Aorta (tissue), 5 donors: ENCODE measurements around the gene FBXL2. TPM values are rescaled to one million over a fixed set of nuclear protein-coding genes. Genes with fewer than 3 reads are reported as not detected.

Experiments used
- ATAC-seq: fragments of 200-7000 bp; cut with Tn5 transposase; one replicate; pipeline ENCODE4 v1.9.1; 2022; ENCODE audit warnings: moderate library complexity; ENCODE audit not compliant: low FRiP score
- DNase-seq, 2 donors: peaks; one replicate each; pipeline ENCODE4 v3.0.0-alpha.2; 2020
- H3K27ac ChIP-seq, 2 donors: one replicate each; pipeline ENCODE4 v1.5.1; 2013; ENCODE audit warnings: low read length in 2 of 2, mild to moderate bottlenecking in 2 of 2, moderate library complexity in 2 of 2, control low read depth in 1 of 2, inconsistent platforms in 1 of 2, low read depth in 1 of 2
- H3K27me3 ChIP-seq, 2 donors: one replicate each; pipeline ENCODE4 v1.6.1; 2013; ENCODE audit warnings: control low read depth in 1 of 2, low read length in 1 of 2, mild to moderate bottlenecking in 1 of 2, moderate library complexity in 1 of 2; ENCODE audit not compliant: insufficient read depth in 2 of 2, control insufficient read depth in 1 of 2
- H3K36me3 ChIP-seq, 2 donors: one replicate each; pipeline ENCODE4 v1.6.1; 2013; ENCODE audit warnings: control low read depth in 1 of 2, low read length in 1 of 2, mild to moderate bottlenecking in 1 of 2; ENCODE audit not compliant: insufficient read depth in 2 of 2, control insufficient read depth in 1 of 2
- H3K4me1 ChIP-seq, 2 donors: one replicate each; pipeline ENCODE4 v1.6.1; 2013; ENCODE audit warnings: low read length in 2 of 2, control low read depth in 1 of 2, mild to moderate bottlenecking in 1 of 2, moderate library complexity in 1 of 2; ENCODE audit not compliant: insufficient read depth in 2 of 2, control insufficient read depth in 1 of 2
- H3K4me3 ChIP-seq, 2 donors: one replicate each; pipeline ENCODE4 v1.5.1; 2013; ENCODE audit warnings: low read length in 2 of 2, control low read depth in 1 of 2, mild to moderate bottlenecking in 1 of 2
- H3K9me3 ChIP-seq: one replicate; pipeline ENCODE4 v1.6.1; 2013; ENCODE audit warnings: mild to moderate bottlenecking, low read length; ENCODE audit not compliant: control insufficient read depth
- WGBS, 2 donors: extraction: QIAGEN DNeasy Blood & Tissue Kit; methylation state at CpG; one replicate each; pipeline ENCODE4 v1.1.7; 2013; 5-methylcytosine and 5-hydroxymethylcytosine counted together
- intact Hi-C, 2 donors: fragments of 100-400 bp; cut with DNase I; formaldehyde crosslinking; loops; one replicate each; pipeline versions ENCODE4 v1.14.2 to v1.15.0; 2022
- polyA plus RNA-seq, 2 donors: library from polyadenylated mRNA; stranded (reverse); fragments of 200-250 nt; gene quantifications; one replicate each; pipeline ENCODE4 v1.2.3, GENCODE V29; 2013
- total RNA-seq, 2 donors: library from RNA; stranded (reverse); fragmentation: NEBNext Ultra II Directional; extraction: Animal tissue kit (Norgen Biotek cat#: 25700); gene quantifications; one replicate each; pipeline ENCODE4 v1.2.1, GENCODE V29; 2021
- donor health status: healthy with polysubstance abuse.
- donor health status: Bipolar disorder and iron deficiency.
- donor health status: DM: no; HTN: no; CAD: no.
- donor health status: DM: no; HTN: no; CAD: no.
- donor health status: DM: yes; HTN: yes; CAD: no.

Gene FBXL2
- total and polyA plus RNA-seq, 4 donors = 8.0 to 23.8 (median 15.8) TPM

DNA sequence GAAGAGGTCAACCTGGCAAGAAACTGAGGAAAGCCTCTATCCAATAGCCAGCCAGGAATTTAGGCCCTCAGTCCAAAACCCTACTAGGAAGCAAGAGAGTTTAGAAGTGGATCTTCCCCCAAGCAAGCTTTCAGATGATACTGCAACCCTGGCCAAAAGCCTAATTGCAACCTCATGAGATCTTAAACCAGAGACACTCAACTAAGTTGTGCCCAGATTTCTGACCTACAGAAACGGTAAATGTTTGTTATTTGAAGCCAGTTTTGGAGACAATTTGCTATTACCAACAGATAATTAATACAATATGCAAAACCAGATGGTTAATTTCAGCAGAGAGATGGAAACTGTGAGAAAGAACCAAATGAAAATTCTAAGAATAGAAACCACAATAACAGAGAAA, 37.0 kb upstream of the FBXL2 start:
- intact Hi-C loops = no loop called here
- DNase-seq = no peak
- H3K36me3 ChIP-seq = no peaks in the 10 kb centered on the region
- WGBS, 2 donors = 57 to 58% methylated on average over 1 of the region's 1 CpG
- H3K4me1 ChIP-seq = no peaks in the 10 kb centered on the region
- H3K27ac ChIP-seq = no peak overlapping the region
- H3K27me3 ChIP-seq = no peaks in the 10 kb centered on the region
- no peak overlapping the region for H3K4me3 ChIP-seq
- peaks cover 2% of the 10 kb centered on the region for H3K9me3 ChIP-seq
- no peak for ATAC-seq

DNA sequence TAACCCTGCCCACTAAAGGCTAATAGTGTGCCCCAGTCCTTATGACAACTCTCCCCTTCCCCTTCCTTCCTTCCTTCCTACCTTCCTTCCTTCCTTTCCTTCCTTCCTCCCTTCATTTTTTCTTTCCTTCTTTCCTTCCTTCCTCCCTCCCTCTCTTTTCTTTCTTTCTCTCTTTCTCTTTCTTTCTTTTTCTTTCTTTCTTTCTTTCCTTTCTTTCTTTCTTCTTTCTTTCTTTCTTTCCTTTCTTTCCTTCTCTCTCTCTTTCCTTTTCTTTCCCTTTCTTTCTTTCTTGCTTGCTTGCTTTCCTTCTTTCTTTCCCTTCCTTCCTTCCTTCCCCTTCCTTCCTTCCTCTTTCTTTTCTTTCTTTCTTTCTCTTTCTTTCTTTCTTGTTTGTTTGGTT, 30.5 kb upstream of the FBXL2 start:
- Histone ChIP-seq H3K36me3 (no peaks in the 10 kb centered on the region), H3K4me3 (no peak overlapping the region), H3K4me1 (no peaks in the 10 kb centered on the region), H3K9me3 (peaks cover 2% of the 10 kb centered on the region), H3K27ac (no peak overlapping the region), H3K27me3 (no peaks in the 10 kb centered on the region)
- intact Hi-C loops = no loop called here
- DNase-seq (no peak), ATAC-seq (no peak)

DNA sequence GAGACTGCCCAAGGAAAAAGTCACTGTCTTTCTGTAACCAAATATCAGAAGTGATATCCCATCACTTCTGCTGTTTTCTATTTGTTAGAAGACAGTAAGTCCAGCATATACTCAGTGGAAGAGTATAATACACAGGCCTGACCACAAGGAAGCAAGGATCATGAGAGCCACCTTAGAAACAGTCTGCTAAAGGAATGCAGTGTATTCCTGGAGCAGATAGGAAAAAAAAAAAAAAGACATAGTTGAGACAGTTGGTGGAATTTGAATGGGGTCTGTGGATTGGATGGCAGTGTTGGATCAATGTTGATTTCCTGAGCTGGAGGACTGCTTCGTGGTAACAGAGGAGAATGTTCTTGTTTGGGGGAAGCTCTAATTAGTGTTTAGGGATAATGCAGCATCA, 26.5 kb upstream of the FBXL2 start:
- Histone ChIP-seq H3K36me3 (no peaks in the 10 kb centered on the region), H3K4me1 (no peaks in the 10 kb centered on the region), H3K27ac (no peak overlapping the region), H3K9me3 (no peaks in the 10 kb centered on the region), H3K4me3 (no peak overlapping the region), H3K27me3 (no peaks in the 10 kb centered on the region)
- 55 to 79% methylated on average over 1 of the region's 1 CpG for WGBS, 2 donors
- intact Hi-C loops = no loop called here
- DNase-seq (no peak), ATAC-seq (no peak)

DNA sequence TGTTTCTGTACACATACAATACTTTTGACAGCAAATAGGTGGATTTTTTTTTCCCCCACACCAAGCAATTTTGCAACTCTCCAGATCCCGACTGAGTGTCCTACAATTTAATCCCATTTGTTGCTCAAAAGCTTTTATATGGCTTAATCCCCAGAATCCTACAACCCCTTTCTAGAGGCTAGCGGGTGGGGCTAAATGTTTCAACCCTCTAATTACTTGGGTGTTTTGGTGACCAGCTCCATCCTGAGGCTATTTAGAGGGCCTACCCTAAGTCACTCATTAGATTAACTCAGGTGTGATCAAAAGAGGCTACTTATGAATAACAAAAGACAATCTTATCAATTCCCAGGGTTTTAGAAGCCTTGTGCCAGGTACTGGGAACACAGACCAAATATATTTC, 21.0 kb upstream of the FBXL2 start:
- intact Hi-C loops = no loop called here
- Histone ChIP-seq H3K9me3 (no peaks in the 10 kb centered on the region), H3K27me3 (no peaks in the 10 kb centered on the region), H3K4me3 (no peak overlapping the region), H3K36me3 (no peaks in the 10 kb centered on the region), H3K4me1 (no peaks in the 10 kb centered on the region), H3K27ac (no peak overlapping the region)
- WGBS, 2 donors = 85% methylated on average over 2 of the region's 2 CpGs
- no peak for DNase-seq
- no peak for ATAC-seq

DNA sequence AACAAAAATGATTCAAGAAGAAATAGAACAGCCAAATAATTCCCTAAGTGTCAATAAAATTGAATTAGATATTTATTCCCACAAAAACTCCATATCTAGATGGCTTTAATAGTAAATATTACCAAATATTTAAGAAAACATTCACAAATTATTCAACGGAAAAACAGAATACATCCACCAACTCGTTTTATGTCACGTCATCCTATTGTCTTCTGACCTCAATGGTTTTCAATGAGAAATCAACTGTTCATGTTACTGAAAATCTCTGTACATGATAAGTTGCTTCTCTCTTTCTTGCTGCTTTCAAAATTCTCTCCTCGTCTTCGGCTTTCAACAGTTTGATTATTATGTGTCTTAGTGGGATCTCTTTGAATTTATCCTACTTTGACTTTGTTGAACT, 17.1 kb upstream of the FBXL2 start:
- no peak for ATAC-seq
- Histone ChIP-seq H3K4me3 (no peak overlapping the region), H3K9me3 (no peaks in the 10 kb centered on the region), H3K36me3 (no peaks in the 10 kb centered on the region), H3K4me1 (no peaks in the 10 kb centered on the region), H3K27ac (no peak overlapping the region), H3K27me3 (no peaks in the 10 kb centered on the region)
- intact Hi-C loops = no loop called here
- no peak for DNase-seq
- WGBS, 2 donors = 90% methylated on average over 5 of the region's 5 CpGs

- Histone ChIP-seq H3K9me3 (no peaks in the 10 kb centered on the region), H3K27me3 (no peaks in the 10 kb centered on the region), H3K36me3 (no peaks in the 10 kb centered on the region), H3K4me3 (no peak overlapping the region), H3K27ac (no peak overlapping the region), H3K4me1 (no peaks in the 10 kb centered on the region)
- intact Hi-C loops = no loop called here
- WGBS, 2 donors = 91 to 94% methylated on average over 3 of the region's 3 CpGs
- ATAC-seq (no peak), DNase-seq (no peak)
Measured at GRCh38 chr3:33269385-33269784, 7.9 kb upstream of the FBXL2 start.

DNA sequence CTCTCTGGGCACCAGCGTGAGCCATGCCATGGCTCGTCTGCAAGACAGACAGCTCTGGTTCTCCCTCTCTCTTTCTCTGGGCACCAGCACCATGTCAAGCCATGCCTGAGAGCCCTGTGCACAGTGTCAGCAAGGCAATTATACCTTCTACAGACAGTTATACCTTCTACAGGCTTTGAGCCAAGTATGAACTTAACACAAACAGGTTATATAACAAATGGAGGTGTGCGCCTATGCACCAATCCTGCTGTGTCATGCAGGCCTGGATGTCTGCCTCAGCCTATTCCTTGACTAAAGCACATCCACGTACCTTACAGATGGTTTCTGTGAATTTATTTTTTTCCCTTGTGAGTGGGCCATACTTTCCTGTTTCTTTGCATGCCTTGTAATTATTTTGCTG, 5.9 kb upstream of the FBXL2 start:
- Histone ChIP-seq H3K27me3 (no peaks in the 10 kb centered on the region), H3K4me1 (no peaks in the 10 kb centered on the region), H3K36me3 (no peaks in the 10 kb centered on the region), H3K9me3 (no peaks in the 10 kb centered on the region), H3K27ac (no peak overlapping the region), H3K4me3 (no peak overlapping the region)
- ATAC-seq = no peak
- WGBS, 2 donors = 87 to 91% methylated on average over 4 of the region's 4 CpGs
- DNase-seq = no peak
- intact Hi-C loops = no loop called here

- Histone ChIP-seq H3K27me3 (no peaks in the 10 kb centered on the region), H3K27ac (no peak overlapping the region), H3K4me1 (no peaks in the 10 kb centered on the region), H3K4me3 (no peak overlapping the region), H3K36me3 (no peaks in the 10 kb centered on the region), H3K9me3 (no peaks in the 10 kb centered on the region)
- ATAC-seq = no peak
- DNase-seq = no peak
- WGBS, 2 donors = 84 to 91% methylated on average over 3 of the region's 3 CpGs
- intact Hi-C loops = no loop called here
Measured at GRCh38 chr3:33273628-33274027, 3.6 kb upstream of the FBXL2 start.

DNA sequence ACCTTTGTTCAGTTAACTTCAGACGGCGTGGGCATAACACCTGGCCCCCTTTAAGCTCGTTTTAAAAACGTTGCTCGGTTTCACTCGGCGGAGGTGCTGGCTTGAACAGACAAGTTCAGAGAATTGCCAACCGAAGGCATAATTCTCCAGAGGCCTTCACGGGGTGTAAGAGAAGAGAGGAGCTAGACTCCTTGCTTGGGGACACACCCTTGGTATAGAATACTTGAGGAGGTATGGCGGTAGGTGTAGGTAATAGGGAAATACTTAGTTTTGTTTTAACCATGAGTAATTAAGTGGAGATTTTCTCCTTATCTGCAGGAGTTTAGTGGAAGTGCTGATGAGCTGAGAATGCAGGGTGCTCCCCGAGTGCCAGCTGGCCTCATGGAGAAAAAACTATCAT, 921 bp downstream of the FBXL2 start:
- Histone ChIP-seq H3K9me3 (no peaks in the 10 kb centered on the region), H3K27ac (no peak overlapping the region), H3K27me3 (no peaks in the 10 kb centered on the region), H3K4me3 (peak overlapping the region; percentile 62 to 83), H3K4me1 (peaks cover 0 to 2% of the 10 kb centered on the region in 2 donors), H3K36me3 (no peaks in the 10 kb centered on the region)
- peak; percentile 26 for ATAC-seq
- intact Hi-C loops = no loop called here
- DNase-seq = no peak
- WGBS, 2 donors = 7 to 8% methylated on average over 11 of the region's 11 CpGs
